Mucosa of descending colon (tissue), 3 donors: ENCODE measurements around the gene EHBP1L1. TPM values are rescaled to one million over a fixed set of nuclear protein-coding genes. Genes with fewer than 3 reads are reported as not detected.

Source experiments
- ATAC-seq: fragments of 200-7000 bp; cut with Tn5 transposase; one replicate; pipeline ENCODE4 v1.9.1; 2020; ENCODE audit warnings: mild to moderate bottlenecking, moderate library complexity
- DNase-seq, 3 donors: peaks; one replicate each; pipeline ENCODE4 v3.0.0-alpha.2; 2020
- H3K36me3 ChIP-seq: fragments of 200-600 bp; one replicate; pipeline ENCODE4 v1.8.0; 2021; ENCODE audit warnings: low read depth, mild to moderate bottlenecking
- H3K4me1 ChIP-seq: fragments of 200-600 bp; one replicate; pipeline ENCODE4 v1.8.0; 2021; ENCODE audit warnings: low read depth, mild to moderate bottlenecking
- H3K4me3 ChIP-seq: fragments of 200-600 bp; one replicate; pipeline ENCODE4 v1.8.0; 2021; ENCODE audit warnings: mild to moderate bottlenecking
- H3K9me3 ChIP-seq: fragments of 200-600 bp; one replicate; pipeline ENCODE4 v1.8.0; 2021; ENCODE audit warnings: mild to moderate bottlenecking
- intact Hi-C, 2 donors: fragments of 100-400 bp; cut with DNase I in 1 of 2; cut with micrococcal nuclease in 1 of 2; formaldehyde crosslinking; loops; one replicate each; pipeline versions ENCODE4 v1.11.0 to v1.11.1; 2022; cut with DNase I, micrococcal nuclease
- total RNA-seq, 3 donors: library from RNA; stranded (reverse); fragmentation: NEBNext Ultra II Directional in 2 of 3; extraction: Animal tissue kit (Norgen Biotek cat#: 25700) in 2 of 3; gene quantifications; one replicate each; pipeline versions ENCODE4 v1.2.1 to v1.2.4, GENCODE V29; 2021 to 2023
- TF ChIP-seq, protein P1 (sequence below): fragments of 200-600 bp; IDR thresholded peaks from one replicate; pipeline ENCODE4 v1.8.0; 2022; ENCODE audit warnings: antibody characterized with exemption, mild to moderate bottlenecking
- donor health status: DM: no; HTN: no; CAD: no; lungs with moderate emphysema.
- donor health status: DM: no; HTN: no; CAD: no.
- donor health status: DM: no; HTN: yes; CAD: no.

The EHBP1L1 gene
- total RNA-seq, 3 donors from 2014 or later, result 65.8 to 208 (median 65.9) TPM

DNA sequence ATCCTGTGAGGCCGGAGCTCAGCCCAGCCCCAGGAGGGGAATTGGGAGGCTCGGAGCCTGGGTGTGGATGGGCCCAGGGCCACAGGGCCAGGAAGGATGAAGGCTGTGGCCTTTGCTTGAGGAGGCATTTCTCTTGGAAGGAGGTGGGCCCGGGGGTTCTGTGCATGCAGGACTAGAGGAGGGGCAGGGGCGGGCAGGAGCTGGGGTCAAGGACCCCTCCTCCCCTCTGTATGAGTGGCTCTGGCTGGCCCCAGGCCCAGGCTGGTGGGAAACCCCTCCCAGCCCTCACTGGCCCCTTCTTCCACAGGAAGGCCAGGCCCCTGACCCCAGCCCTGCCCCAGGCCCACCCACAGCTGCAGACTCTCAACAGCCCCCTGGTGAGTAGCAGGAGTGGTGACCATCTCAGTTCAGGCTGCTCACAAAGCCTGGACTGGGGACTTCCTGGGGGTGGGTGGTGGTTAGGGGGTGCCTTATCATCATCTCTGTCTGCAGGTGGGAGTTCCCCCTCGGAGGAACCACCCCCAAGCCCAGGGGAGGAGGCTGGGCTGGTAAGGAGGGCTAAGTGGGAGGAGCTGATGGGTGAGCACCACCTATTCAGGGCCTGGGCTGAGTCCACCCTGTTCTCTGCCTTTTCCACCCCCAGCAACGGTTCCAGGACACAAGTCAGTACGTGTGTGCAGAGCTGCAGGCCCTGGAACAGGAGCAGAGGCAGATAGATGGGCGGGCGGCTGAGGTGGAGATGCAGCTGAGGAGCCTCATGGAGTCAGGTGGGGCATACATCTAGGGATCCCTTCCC lies 13.8 kb downstream of the EHBP1L1 start:
- peak in 1 of 3 donors; percentile 31 for DNase-seq
- no peaks in the 10 kb centered on the region for H3K9me3 ChIP-seq
- intact Hi-C loops, result loop anchor here in 1 of 2 donors (10.0 kb wide), 1 partner anchor 55 kb away; no protein-coding TSS in a partner anchor
- ATAC-seq, result no peak
- peaks cover 24% of the 10 kb centered on the region for H3K4me1 ChIP-seq
- no peak overlapping the region for H3K4me3 ChIP-seq
- TF ChIP-seq, protein P1, sequence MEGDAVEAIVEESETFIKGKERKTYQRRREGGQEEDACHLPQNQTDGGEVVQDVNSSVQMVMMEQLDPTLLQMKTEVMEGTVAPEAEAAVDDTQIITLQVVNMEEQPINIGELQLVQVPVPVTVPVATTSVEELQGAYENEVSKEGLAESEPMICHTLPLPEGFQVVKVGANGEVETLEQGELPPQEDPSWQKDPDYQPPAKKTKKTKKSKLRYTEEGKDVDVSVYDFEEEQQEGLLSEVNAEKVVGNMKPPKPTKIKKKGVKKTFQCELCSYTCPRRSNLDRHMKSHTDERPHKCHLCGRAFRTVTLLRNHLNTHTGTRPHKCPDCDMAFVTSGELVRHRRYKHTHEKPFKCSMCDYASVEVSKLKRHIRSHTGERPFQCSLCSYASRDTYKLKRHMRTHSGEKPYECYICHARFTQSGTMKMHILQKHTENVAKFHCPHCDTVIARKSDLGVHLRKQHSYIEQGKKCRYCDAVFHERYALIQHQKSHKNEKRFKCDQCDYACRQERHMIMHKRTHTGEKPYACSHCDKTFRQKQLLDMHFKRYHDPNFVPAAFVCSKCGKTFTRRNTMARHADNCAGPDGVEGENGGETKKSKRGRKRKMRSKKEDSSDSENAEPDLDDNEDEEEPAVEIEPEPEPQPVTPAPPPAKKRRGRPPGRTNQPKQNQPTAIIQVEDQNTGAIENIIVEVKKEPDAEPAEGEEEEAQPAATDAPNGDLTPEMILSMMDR, result no peak
- H3K36me3 ChIP-seq, result no peaks in the 10 kb centered on the region

DNA sequence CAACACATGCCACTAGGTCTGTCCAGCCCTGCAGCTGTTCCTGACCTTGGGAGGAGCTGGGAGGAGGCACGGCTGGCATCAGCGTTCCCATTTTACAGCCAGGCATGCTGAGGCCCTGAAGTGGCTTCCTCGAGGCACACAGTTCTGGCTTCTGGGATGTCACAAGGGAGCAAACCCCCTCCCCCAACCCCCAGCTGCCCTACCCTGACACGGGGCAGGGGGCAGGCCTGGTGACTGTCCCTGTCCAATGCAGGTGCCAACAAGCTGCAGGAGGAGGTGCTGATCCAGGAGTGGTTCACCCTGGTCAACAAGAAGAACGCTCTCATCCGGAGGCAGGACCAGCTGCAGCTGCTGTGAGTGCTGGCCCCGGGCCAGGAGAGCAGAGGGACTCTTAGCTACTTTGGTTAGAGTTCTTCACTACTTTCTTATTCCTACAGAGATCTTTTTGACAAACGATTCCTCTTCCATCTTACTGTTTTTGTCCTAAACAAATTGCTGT lies 14.4 kb downstream of the EHBP1L1 start:
- peaks cover 29% of the 10 kb centered on the region for H3K4me1 ChIP-seq
- DNase-seq, result no peak

DNA sequence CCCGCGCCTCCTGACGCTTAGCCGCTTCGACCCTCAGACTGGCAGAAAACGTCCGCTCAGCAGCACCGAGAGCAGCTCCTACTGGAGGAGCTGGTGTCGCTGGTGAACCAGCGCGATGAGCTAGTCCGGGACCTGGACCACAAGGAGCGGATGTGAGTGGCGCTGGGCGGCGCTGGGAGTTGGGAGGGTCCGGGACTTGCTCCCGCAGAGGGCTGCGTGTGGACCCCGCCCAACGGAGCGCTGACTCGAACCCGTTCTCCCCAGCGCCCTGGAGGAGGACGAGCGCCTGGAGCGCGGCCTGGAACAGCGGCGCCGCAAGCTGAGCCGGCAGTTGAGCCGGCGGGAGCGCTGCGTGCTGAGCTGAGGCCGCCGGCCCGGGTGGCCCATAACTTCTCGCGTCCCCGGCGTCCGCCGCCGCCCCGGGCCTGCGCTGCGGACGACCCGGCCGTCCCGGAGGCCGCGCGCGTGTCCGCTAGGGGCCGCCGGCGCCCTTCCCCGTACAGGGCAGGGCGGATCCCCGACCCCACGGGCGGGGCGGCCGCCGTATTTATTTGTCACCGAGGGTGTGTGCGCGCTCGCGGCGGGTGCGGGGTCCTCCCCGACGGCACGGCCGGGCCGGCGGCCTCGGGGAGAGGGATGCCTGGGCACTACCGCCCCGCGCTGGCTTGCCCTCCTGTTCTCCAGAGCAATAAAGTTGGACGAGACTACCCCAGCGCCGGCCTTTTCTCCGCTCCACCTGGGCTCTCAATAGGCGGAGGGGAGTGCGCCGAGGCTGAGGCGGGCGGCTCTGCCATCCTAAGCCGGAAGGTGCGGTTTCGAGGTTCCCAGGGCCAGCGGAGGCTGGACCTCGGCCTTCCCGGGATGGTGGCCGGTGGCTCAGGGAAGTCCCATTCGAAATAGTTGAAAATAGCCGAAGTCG lies 16.3 kb downstream of the EHBP1L1 start:
- H3K36me3 ChIP-seq, result no peaks in the 10 kb centered on the region
- H3K4me1 ChIP-seq, result peaks cover 34% of the 10 kb centered on the region
- TF ChIP-seq, protein P1, result peak; percentile 24
- ATAC-seq, result peak; percentile 70
- DNase-seq, result peak; percentile 69 to 78 (median 71)
- intact Hi-C loops, result loop anchor here in 1 of 2 donors (10.0 kb wide), 1 partner anchor 57 kb away; no protein-coding TSS in a partner anchor
- H3K4me3 ChIP-seq, result no peak overlapping the region
- no peaks in the 10 kb centered on the region for H3K9me3 ChIP-seq

More for the DNA sequence above, 14.4 kb downstream of the EHBP1L1 start:
- Histone ChIP-seq H3K36me3 (no peaks in the 10 kb centered on the region), H3K4me3 (no peak overlapping the region), H3K9me3 (no peaks in the 10 kb centered on the region)
- TF ChIP-seq, protein P1, result no peak
- ATAC-seq, result no peak
- intact Hi-C loops, result loop anchor here in 1 of 2 donors (10.0 kb wide), 1 partner anchor 55 kb away; no protein-coding TSS in a partner anchor

DNA sequence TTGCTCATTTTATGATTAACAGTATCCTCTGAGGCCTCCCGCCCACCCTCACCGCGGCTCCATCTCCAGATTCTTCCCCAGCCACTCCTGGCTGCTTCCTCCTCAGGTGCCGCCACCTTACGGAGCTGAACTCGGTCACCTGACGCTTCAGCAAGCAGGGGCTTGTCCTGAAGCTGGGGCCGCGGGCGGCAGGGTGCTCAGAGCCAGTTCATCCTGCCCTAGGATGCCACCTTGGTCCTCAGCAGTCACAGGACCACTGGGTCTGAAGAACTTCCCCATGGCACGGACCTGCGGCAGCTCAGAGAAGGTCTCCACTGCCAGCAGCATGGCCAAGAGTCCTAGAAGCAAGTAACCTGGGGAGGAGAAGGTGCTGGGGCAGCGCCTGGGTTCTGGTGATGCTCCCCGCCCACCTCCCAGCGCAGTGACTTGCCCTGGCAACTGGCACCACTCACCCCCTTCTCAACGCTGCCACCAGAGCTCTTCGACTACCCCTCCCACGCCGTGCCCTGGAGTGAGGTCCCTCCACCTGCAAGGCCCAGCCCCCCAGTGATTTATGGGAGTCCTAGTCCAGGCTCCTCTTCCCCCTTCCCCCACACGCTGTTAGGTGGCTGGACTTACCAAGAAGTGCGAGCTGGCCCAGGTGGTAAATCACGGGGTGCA lies 17.1 kb downstream of the EHBP1L1 start:
- Histone ChIP-seq H3K4me3 (no peak overlapping the region), H3K4me1 (peaks cover 26% of the 10 kb centered on the region), H3K36me3 (peaks cover 5% of the 10 kb centered on the region), H3K9me3 (no peaks in the 10 kb centered on the region)
- ATAC-seq (no peak), DNase-seq (peak in 1 of 3 donors; percentile 43)
- intact Hi-C loops, result loop anchor here in 1 of 2 donors (10.0 kb wide), 1 partner anchor 58 kb away; no protein-coding TSS in a partner anchor
- TF ChIP-seq, protein P1, result no peak
